SU-DHL-6 (cell line): ENCODE results near the gene CHFR.

Experiments
- CTCF ChIP-seq: fragments of 200-600 bp; sonication (generic); IDR thresholded peaks from one replicate; pipeline ENCODE4 v1.5.1; 2017; ENCODE audit warnings: antibody characterized with exemption, mild to moderate bottlenecking, low read length, moderate library complexity; ENCODE audit not compliant: insufficient read depth, poor library complexity, severe bottlenecking
- EZH2phosphoT487 ChIP-seq: fragments of 200-600 bp; sonication (generic), shearing (Covaris generic); conservative IDR thresholded peaks from 2 replicates; pipeline ENCODE4 v1.6.1; 2018; ENCODE audit warnings: mild to moderate bottlenecking, antibody characterized with exemption, low read length, moderate library complexity, mixed read lengths

GRCh38 chr12:132841151-132841550, 46.3 kb downstream of the CHFR start:
- TF ChIP-seq CTCF, result no peak
- no peak for TF ChIP-seq EZH2phosphoT487
